Measurements from ENCODE around the gene DMAC2. TPM values are rescaled to one million over a fixed set of nuclear protein-coding genes. Genes with fewer than 3 reads are reported as not detected.

DMAC2 gene
- total RNA-seq, 4 donors from 2014 or later = 37.6 to 67.0 (median 51.4) TPM

DNA sequence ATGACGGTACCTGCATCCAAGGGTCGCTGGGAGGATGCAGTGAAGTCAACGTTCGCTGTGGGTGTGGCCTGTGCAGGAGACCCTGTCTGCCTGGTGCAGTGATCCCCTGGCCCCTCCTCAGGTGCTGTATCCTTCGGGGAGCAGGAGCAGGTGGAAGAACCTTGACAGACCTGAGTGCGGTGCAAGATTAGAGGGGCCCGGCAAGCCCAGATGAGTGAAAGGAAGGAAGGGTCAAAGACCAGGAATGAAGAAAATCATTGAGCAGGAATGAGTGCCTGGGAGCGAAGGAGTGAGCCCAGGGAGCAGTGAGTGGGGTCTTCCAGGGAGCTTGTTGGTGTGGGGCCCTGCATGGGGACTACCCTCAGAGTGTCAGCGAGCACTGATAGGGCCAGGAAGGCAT, 25.3 kb downstream of the DMAC2 start:
- no peak overlapping the region for H3K27ac ChIP-seq
- H3K36me3 ChIP-seq = peaks cover 0 to 92% of the 10 kb centered on the region in 2 donors

DNA sequence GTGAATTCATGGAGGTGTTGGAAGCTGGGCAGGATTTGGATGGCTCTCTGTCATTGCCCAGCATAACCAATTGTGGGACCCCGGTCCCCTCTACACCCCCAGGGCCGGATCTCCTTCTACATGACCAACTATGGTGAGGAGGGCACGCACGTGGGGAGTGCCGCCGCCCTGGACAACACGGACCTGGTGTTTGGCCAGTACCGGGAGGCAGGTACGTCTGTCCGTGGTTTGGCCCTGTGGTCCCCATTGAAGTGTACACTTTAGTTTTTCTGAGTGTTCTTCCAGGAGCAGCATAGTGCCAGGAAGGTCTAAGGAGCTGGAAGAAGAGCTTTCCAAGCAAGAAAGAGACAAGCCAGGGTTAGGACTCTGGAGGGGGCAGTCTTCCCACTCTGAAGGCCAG, 25.8 kb downstream of the DMAC2 start:
- WGBS, 2 donors (ENCODE audit: low coverage in 1 of 2) = 79 to 80% methylated on average over 1 to 7 of the region's 10 CpGs
- ATAC-seq = no peak

More for the DNA sequence above, 25.3 kb downstream of the DMAC2 start:
- Histone ChIP-seq H3K4me3 (no peak overlapping the region), H3K9me3 (no peaks in the 10 kb centered on the region), H3K27me3 (no peaks in the 10 kb centered on the region), H3K4me1 (peaks cover 0 to 27% (median 4%) of the 10 kb centered on the region in 3 donors)
- WGBS, 2 donors (ENCODE audit: low coverage in 1 of 2) = 84 to 93% methylated on average over 5 to 8 of the region's 9 CpGs
- TF ChIP-seq POLR2AphosphoS5 (IDR thresholded peaks at IDR 0.05) (no peak), POLR2A (IDR thresholded peaks at IDR 0.05) (no peak), EP300 (IDR thresholded peaks at IDR 0.05) (no peak)
- TF ChIP-seq, protein P1, sequence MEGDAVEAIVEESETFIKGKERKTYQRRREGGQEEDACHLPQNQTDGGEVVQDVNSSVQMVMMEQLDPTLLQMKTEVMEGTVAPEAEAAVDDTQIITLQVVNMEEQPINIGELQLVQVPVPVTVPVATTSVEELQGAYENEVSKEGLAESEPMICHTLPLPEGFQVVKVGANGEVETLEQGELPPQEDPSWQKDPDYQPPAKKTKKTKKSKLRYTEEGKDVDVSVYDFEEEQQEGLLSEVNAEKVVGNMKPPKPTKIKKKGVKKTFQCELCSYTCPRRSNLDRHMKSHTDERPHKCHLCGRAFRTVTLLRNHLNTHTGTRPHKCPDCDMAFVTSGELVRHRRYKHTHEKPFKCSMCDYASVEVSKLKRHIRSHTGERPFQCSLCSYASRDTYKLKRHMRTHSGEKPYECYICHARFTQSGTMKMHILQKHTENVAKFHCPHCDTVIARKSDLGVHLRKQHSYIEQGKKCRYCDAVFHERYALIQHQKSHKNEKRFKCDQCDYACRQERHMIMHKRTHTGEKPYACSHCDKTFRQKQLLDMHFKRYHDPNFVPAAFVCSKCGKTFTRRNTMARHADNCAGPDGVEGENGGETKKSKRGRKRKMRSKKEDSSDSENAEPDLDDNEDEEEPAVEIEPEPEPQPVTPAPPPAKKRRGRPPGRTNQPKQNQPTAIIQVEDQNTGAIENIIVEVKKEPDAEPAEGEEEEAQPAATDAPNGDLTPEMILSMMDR (IDR thresholded peaks at IDR 0.05) = no peak
- ATAC-seq = no peak

DNA sequence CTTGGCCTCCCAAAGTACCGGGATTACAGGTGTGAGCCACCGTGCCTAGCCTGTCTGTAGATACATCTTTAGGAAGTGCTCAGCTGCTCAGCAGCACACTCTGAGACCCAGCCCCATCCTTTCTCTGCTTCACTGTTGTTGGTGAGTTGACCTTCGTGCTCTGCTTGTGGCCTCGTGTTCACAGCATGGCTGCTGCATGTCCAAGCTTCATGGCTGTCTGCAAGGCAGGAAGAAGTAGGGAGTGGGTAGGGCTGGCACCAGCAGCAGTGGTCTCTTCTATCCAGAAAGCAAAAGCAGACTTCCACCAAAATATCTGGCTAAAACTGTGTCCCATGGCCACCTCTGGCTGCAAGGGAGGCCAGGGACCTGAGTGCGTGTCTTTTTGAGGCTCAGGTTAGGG, 26.8 kb downstream of the DMAC2 start:
- Histone ChIP-seq H3K27ac (no peak overlapping the region), H3K4me1 (peaks cover 0 to 38% (median 4%) of the 10 kb centered on the region in 3 donors), H3K27me3 (no peaks in the 10 kb centered on the region), H3K36me3 (peaks cover 0 to 77% of the 10 kb centered on the region in 2 donors), H3K4me3 (no peak overlapping the region), H3K9me3 (no peaks in the 10 kb centered on the region)
- no peak for ATAC-seq
- TF ChIP-seq, protein P1 (IDR thresholded peaks at IDR 0.05) = no peak
- TF ChIP-seq POLR2AphosphoS5 (IDR thresholded peaks at IDR 0.05) (no peak), EP300 (IDR thresholded peaks at IDR 0.05) (no peak), POLR2A (IDR thresholded peaks at IDR 0.05) (no peak)
- 80% methylated on average over 1 of the region's 5 CpGs; no CpG with 5 or more reads in 1 of the 2 donors for WGBS, 2 donors (ENCODE audit: low coverage in 1 of 2)

More for the DNA sequence above, 25.8 kb downstream of the DMAC2 start:
- Histone ChIP-seq H3K27me3 (no peaks in the 10 kb centered on the region), H3K4me1 (peaks cover 0 to 32% (median 4%) of the 10 kb centered on the region in 3 donors), H3K27ac (no peak overlapping the region), H3K4me3 (no peak overlapping the region), H3K36me3 (peaks cover 0 to 87% of the 10 kb centered on the region in 2 donors), H3K9me3 (no peaks in the 10 kb centered on the region)
- TF ChIP-seq POLR2A (IDR thresholded peaks at IDR 0.05) (no peak), POLR2AphosphoS5 (IDR thresholded peaks at IDR 0.05) (no peak), EP300 (IDR thresholded peaks at IDR 0.05) (no peak)
- TF ChIP-seq, protein P1 (IDR thresholded peaks at IDR 0.05) = no peak

DNA sequence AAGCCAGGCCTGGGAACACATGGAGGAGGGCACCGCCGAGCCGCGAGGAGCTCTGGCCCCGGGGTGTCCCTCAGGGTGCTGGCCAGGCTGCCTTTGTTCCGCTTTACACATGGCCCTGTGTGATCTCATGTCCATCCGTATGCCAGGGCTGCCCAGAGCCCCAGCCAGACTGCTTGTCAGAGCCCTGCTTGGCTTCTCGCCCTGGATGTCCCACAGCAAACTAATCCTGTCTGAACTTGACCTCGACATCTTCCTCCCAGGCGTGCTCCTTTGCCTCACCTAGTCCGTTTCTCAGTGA, 27.8 kb downstream of the DMAC2 start:
- peaks cover 0 to 67% of the 10 kb centered on the region in 2 donors for H3K36me3 ChIP-seq
- no peak for ATAC-seq
- peak overlapping the region in 1 of 4 donors; percentile 2 for H3K27ac ChIP-seq
- WGBS, 2 donors (ENCODE audit: low coverage in 1 of 2) = 53 to 79% methylated on average over 7 to 8 of the region's 11 CpGs
- TF ChIP-seq POLR2A (IDR thresholded peaks at IDR 0.05) = no peak
- no peak for TF ChIP-seq POLR2AphosphoS5 (IDR thresholded peaks at IDR 0.05)
- no peak for TF ChIP-seq EP300 (IDR thresholded peaks at IDR 0.05)
- TF ChIP-seq, protein P1 (IDR thresholded peaks at IDR 0.05) = no peak
- H3K4me3 ChIP-seq = no peak overlapping the region
- no peaks in the 10 kb centered on the region for H3K9me3 ChIP-seq
- peaks cover 0 to 43% (median 4%) of the 10 kb centered on the region in 3 donors for H3K4me1 ChIP-seq
- no peaks in the 10 kb centered on the region for H3K27me3 ChIP-seq

DNA sequence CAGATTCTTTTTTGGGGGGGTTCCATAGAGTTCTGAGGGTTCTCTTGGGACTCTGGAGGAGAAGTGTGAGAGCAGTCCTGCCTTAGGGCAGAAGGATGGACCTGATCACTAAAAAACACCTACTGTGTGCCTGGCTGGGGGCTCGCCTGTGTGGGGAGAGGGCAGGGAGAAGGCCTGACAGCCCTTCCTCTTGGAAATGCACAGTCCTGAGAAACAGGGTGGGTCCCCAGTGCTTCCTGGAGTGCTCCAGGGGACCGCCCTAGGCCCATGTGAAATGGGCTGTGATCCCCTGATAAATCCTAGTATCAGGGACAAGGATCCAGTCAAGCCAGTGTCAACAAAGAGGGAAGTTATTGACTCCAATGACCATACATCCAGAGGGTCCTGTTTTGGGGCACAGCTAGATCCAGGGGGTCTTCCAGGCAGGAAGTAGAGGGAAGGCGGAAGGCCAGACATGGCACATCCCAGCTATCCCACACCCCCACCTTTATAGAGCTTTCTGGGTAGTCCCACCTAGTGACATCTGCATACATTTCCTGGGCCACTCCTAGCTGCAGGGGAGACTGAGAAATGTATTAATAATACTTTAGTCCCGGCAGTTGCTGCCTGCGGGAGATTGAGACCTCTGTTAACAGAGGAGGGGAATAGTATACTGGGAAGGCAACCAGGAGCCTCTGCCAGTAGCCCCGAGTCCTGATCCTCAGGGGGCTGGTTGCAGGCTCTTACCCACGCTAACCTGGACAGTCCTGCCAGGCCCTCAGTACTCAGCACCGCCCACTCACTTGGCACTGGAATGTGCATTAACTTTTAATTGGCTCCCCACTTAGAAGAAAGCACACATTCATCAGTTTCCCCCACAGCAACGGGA, 28.4 kb downstream of the DMAC2 start:
- Histone ChIP-seq H3K27ac (peak overlapping the region in 2 of 4 donors; percentile 43 to 47), H3K4me3 (no peak overlapping the region), H3K36me3 (peaks cover 0 to 61% of the 10 kb centered on the region in 2 donors), H3K4me1 (peaks cover 0 to 49% (median 4%) of the 10 kb centered on the region in 3 donors), H3K9me3 (no peaks in the 10 kb centered on the region), H3K27me3 (no peaks in the 10 kb centered on the region)
- 0 to 39% methylated on average over 1 to 3 of the region's 9 CpGs for WGBS, 2 donors (ENCODE audit: low coverage in 1 of 2)
- no peak for ATAC-seq
- TF ChIP-seq EP300 (IDR thresholded peaks at IDR 0.05) (no peak), POLR2A (IDR thresholded peaks at IDR 0.05) (no peak), POLR2AphosphoS5 (IDR thresholded peaks at IDR 0.05) (no peak)
- TF ChIP-seq, protein P1 (IDR thresholded peaks at IDR 0.05) = no peak
